OCI-LY7 (cell line): ENCODE results near the gene RASAL2.

Experiments used
- CTCF ChIP-seq: fragments of 200-600 bp; sonication (generic); conservative IDR thresholded peaks from 2 replicates; pipeline ENCODE4 v1.5.1; 2014; ENCODE audit warnings: mild to moderate bottlenecking, antibody characterized with exemption, low read length, moderate library complexity, mixed read lengths
- EZH2phosphoT487 ChIP-seq: fragments of 200-600 bp; sonication (generic); IDR thresholded peaks from 2 replicates; pipeline ENCODE4 v1.6.1; 2018; ENCODE audit warnings: low read depth, borderline replicate concordance, mild to moderate bottlenecking, mixed run types, antibody characterized with exemption, low read length, moderate library complexity, mixed read lengths

- TF ChIP-seq CTCF (no peak), EZH2phosphoT487 (no peak)
Observed at GRCh38 chr1:178488393-178488792, 394.5 kb downstream of the RASAL2 start.
